ENCODE data around the gene SORL1. TPM values are rescaled to one million over a fixed set of nuclear protein-coding genes. Genes with fewer than 3 reads are reported as not detected.

The SORL1 gene
- total RNA-seq, 1 donor from 2014 or later = 38.3 TPM

- intact Hi-C loops (cut with DNase I) = no loop called here
- H3K4me1 ChIP-seq = peaks cover 11% of the 10 kb centered on the region
- H3K4me3 ChIP-seq = no peak overlapping the region
- no peaks in the 10 kb centered on the region for H3K27me3 ChIP-seq
- no peaks in the 10 kb centered on the region for H3K36me3 ChIP-seq
- no peaks in the 10 kb centered on the region for H3K9me3 ChIP-seq
- no peak for DNase-seq (ENCODE audit: extremely low spot score in 2 of 2)
- TF ChIP-seq POLR2A (IDR thresholded peaks at IDR 0.05) = no peak
- TF ChIP-seq, protein P1, sequence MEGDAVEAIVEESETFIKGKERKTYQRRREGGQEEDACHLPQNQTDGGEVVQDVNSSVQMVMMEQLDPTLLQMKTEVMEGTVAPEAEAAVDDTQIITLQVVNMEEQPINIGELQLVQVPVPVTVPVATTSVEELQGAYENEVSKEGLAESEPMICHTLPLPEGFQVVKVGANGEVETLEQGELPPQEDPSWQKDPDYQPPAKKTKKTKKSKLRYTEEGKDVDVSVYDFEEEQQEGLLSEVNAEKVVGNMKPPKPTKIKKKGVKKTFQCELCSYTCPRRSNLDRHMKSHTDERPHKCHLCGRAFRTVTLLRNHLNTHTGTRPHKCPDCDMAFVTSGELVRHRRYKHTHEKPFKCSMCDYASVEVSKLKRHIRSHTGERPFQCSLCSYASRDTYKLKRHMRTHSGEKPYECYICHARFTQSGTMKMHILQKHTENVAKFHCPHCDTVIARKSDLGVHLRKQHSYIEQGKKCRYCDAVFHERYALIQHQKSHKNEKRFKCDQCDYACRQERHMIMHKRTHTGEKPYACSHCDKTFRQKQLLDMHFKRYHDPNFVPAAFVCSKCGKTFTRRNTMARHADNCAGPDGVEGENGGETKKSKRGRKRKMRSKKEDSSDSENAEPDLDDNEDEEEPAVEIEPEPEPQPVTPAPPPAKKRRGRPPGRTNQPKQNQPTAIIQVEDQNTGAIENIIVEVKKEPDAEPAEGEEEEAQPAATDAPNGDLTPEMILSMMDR (IDR thresholded peaks at IDR 0.05) = no peak
- no peak for TF ChIP-seq POLR2AphosphoS5 (IDR thresholded peaks at IDR 0.05; ENCODE audit: insufficient read depth in 1 of 2, low read depth in 1 of 2)
- H3K27ac ChIP-seq = no peak overlapping the region
Observed at GRCh38 chr11:121630041-121630440, 177.9 kb downstream of the SORL1 start.

DNA sequence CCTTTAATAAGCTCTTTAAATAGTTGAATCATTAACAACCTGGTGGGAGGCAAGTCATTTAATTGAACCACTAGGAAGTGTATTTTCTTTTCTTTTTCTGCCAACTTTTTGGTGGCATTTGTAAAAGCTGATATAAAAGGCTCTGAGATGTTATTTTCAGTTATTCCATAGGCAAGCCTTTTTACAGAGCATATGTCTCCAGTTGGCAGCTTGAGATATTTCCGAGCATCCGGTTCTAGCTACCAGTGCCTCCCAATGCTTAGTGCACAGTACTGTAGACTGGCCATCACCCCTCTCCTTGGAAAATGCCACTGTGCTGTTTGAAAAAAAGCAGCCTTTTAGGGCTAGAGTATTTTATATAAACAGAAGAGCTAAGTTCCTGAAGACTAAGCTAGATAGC lies 179.3 kb downstream of the SORL1 start:
- TF ChIP-seq POLR2AphosphoS5 (IDR thresholded peaks at IDR 0.05; ENCODE audit: insufficient read depth in 1 of 2, low read depth in 1 of 2) (no peak), POLR2A (IDR thresholded peaks at IDR 0.05) (no peak)
- TF ChIP-seq, protein P1 (IDR thresholded peaks at IDR 0.05) = no peak
- intact Hi-C loops (cut with DNase I) = no loop called here
- Histone ChIP-seq H3K36me3 (no peaks in the 10 kb centered on the region), H3K4me3 (no peak overlapping the region), H3K9me3 (no peaks in the 10 kb centered on the region), H3K4me1 (peaks cover 2% of the 10 kb centered on the region), H3K27me3 (no peaks in the 10 kb centered on the region), H3K27ac (no peak overlapping the region)
- DNase-seq (ENCODE audit: extremely low spot score in 2 of 2) = no peak

DNA sequence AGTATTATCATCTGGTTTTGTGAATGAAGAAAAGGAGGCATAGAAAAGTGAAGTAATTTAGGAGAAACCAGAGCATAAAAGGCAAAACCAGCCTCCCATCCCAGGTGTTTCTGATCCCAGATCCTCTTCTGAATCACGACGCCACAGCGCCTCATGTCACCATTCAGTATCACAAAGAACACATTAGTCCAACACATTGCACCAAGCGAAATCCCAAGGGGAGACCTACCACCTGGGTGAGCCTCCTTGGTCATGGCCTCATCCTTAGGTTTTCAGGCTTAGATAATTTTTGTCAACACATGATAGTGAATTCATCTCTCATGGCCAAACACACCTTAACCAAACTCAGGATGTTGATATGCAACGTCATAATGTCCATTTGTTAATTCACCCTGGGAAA lies 182.2 kb downstream of the SORL1 start:
- Histone ChIP-seq H3K36me3 (no peaks in the 10 kb centered on the region), H3K27ac (no peak overlapping the region), H3K4me3 (no peak overlapping the region), H3K4me1 (no peaks in the 10 kb centered on the region), H3K27me3 (no peaks in the 10 kb centered on the region), H3K9me3 (no peaks in the 10 kb centered on the region)
- no peak for DNase-seq (ENCODE audit: extremely low spot score in 2 of 2)
- intact Hi-C loops (cut with DNase I) = no loop called here
- TF ChIP-seq POLR2AphosphoS5 (IDR thresholded peaks at IDR 0.05; ENCODE audit: insufficient read depth in 1 of 2, low read depth in 1 of 2) = no peak

GRCh38 chr11:121634889-121635288 lies 182.8 kb downstream of the SORL1 start:
- Histone ChIP-seq H3K27ac (no peak overlapping the region), H3K4me1 (no peaks in the 10 kb centered on the region), H3K27me3 (no peaks in the 10 kb centered on the region), H3K36me3 (no peaks in the 10 kb centered on the region), H3K9me3 (no peaks in the 10 kb centered on the region), H3K4me3 (no peak overlapping the region)
- DNase-seq (ENCODE audit: extremely low spot score in 2 of 2) = no peak
- intact Hi-C loops (cut with DNase I) = no loop called here
- TF ChIP-seq POLR2A (IDR thresholded peaks at IDR 0.05) (no peak), POLR2AphosphoS5 (IDR thresholded peaks at IDR 0.05; ENCODE audit: insufficient read depth in 1 of 2, low read depth in 1 of 2) (no peak)
- TF ChIP-seq, protein P1 (IDR thresholded peaks at IDR 0.05) = no peak

- Histone ChIP-seq H3K36me3 (no peaks in the 10 kb centered on the region), H3K4me3 (no peak overlapping the region), H3K27ac (no peak overlapping the region), H3K27me3 (no peaks in the 10 kb centered on the region), H3K4me1 (no peaks in the 10 kb centered on the region), H3K9me3 (no peaks in the 10 kb centered on the region)
- TF ChIP-seq, protein P1 (IDR thresholded peaks at IDR 0.05) = no peak
- TF ChIP-seq POLR2A (IDR thresholded peaks at IDR 0.05) (no peak), POLR2AphosphoS5 (IDR thresholded peaks at IDR 0.05; ENCODE audit: insufficient read depth in 1 of 2, low read depth in 1 of 2) (no peak)
- no peak for DNase-seq (ENCODE audit: extremely low spot score in 2 of 2)
- intact Hi-C loops (cut with DNase I) = no loop called here
Observed at GRCh38 chr11:121636081-121636799, 184.1 kb downstream of the SORL1 start.
